Frontal cortex (tissue), 4 donors: ENCODE results near the gene C20orf144. TPM values are rescaled to one million over a fixed set of nuclear protein-coding genes. Genes with fewer than 3 reads are reported as not detected.
"Not testable (repeated sequence)": the region's sequence is repeated elsewhere in the genome, so short reads cannot be mapped to it uniquely, and the experiment has no call there.

Experiments
- DNase-seq, 2 donors: peaks; one replicate each; pipeline ENCODE4 v3.0.0; 2012; ENCODE audit warnings: low spot score in 2 of 2
- FAIRE-seq: peaks from 2 replicates; lab custom pipeline; 2012; peaks lifted over from hg19 to GRCh38; lab: Jason Lieb, UNC
- total RNA-seq: library from RNA; depleted of rRNA; stranded (reverse); fragments of >200 nt; gene quantifications from one replicate; pipeline ENCODE4 v1.2.3, GENCODE V29; 2014
- donor health status: control.
- donor health status: control.
- donor health status: control.

C20orf144 gene
- 0.41 TPM for total RNA-seq

DNA sequence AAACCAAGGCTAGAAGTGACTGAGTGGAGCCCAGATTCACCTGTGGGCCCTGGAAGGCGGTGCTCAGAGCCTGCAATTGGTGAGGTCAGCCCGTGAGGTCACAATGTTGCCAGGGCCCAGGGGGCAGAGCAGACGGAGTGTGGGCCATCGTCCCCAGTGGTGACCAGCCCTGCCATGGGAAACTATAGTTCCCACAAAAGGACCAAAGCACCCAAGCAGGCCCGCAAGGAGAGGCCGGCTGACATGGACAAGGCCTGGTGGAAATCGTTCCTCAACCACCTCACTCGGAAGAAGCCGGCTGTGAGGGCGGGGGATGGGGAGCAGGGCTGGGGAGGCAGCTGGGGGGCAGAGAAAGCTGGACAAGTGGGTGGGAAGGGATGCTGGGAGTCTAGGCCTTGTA is at the start of gene C20orf144:
C20orf144 (plus strand) TSS at position 156 of the 400 bp plus-strand sequence; CDS start at position 175, 19 bp downstream.
- FAIRE-seq: no peak

DNA sequence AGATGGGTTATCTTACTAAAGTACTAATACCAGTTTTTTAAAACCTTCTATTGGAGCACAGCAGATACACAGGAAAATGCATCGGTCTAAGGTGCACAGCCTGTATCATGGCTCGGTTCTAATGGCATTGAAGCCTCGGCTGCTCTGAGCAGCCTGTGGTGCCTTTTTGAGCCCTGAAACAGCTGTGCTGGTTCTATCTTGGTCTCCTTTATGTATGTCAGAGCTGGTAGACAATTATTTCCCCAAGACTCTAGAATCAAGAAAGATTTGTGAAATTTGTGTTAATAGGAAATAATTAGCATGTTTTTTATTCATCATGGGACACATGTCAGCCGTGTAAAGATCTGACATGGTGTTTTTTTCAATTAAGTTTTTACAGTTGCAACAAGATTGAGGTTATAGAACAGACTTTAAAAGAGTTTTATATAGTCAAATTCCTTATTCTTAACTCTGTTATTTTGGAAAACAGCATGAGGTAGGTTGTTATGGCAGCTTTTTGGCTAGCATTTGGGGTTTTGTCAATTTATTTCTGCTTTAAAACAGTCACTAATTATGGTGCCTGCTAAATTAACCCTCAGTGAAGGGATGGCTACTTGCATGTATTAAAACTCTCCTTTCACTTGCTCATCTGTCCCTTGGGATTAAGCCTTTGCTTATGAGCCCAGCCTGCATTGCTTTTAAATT is 40.3 kb upstream of the C20orf144 start:
- no peak for FAIRE-seq
- no peak for DNase-seq

More for the DNA sequence above, at the start of gene C20orf144:
- DNase-seq: no peak

DNA sequence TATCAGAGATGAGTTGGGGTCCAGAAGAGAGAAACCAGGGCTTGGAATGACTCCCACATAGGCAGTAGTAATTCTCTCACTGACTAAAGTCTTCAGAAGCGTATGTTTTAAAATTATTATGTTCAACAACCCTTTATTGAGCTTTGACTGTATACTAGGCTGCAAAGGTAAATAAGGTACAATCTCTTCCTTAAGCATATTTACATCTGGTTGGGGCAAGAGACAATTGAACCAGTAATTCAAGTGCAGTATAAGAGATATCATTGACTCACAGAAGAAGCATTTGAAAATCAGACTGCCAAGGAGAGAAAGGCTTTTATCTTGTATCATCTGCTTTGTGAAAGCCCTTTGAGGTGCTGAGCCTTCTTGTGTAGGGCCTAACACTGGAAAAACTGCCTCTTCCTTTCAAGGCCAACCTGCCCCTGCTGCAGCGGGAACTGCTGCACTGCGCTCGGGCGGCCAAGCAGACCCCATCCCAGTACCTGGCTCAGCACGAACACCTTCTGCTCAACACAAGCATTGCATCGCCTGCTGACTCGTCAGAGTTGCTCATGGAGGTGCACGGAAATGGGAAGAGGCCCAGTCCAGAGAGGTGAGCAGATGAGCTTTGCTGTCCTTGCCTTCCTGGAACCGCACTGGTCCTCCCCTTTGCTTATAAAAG is 39.3 kb upstream of the C20orf144 start:
- no peak for DNase-seq
- FAIRE-seq: no peak

DNA sequence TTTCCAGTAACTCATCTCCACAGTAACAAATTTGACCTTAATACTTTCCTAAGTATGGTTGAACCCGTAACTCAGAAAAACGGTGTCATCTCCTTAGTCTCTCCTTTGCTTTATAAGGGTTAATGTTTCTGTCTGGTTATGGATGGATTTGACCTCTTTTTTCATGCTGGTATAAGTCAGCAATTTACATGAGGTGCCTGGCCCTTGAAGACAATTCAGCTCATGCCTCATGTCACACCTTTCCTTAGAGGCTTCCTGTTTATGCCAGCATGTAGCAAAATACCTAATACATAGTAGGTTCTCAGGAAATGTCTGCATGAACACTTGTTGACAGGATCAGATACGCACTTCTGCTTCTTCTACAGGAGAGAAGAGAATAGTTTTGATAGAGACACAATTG is 37.7 kb upstream of the C20orf144 start:
- FAIRE-seq: no peak

DNA sequence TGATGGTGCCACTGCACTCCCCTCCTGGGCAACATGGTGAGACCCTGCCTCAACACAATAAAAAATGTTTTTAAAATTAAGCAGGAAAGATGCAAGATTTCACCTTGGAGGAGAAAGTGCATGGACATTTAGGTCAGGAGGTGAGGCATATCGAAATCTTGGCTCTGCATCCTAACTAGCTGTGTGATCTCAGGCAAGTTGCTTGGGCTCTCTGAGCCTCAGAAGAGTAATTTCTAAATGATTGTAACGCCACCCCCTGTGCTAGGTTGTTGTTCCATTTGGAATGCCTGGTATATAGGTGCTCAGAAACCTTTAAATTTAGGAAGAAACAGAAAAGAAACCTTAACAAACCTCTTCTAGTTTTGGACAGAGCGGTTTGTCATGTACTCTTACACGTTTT is 35.9 kb upstream of the C20orf144 start:
- DNase-seq (no peak), FAIRE-seq (no peak)

More for the DNA sequence above, 37.7 kb upstream of the C20orf144 start:
- no peak for DNase-seq

DNA sequence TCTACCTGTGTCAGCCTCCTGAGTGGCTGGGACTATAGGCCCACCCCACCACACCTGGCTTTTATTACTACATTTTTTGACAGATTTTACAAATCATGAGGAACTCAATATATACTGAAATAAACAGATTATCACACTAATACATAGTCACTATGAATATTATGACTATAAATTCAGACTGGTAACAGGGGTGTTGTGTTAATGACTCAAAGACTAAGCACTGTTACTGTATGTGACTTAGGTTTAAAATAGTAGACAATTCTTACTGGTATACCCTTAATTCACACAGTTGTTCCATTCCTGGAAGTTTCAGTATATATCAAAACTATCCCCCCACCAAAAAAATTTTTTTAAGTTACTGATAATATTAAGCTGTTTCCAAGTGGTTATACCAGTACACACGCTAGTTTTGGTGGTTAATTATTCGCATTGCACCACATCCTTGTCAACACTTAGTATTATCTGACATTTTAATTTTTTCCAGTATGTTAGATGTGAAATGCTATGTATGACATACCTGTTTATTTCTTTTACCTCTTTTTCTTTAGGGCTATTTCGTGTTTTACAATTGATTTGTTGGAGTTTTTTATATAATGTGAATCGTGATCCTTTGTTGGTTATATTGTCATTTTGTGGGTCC is 34.4 kb upstream of the C20orf144 start:
- FAIRE-seq (no peak), DNase-seq (no peak)

DNA sequence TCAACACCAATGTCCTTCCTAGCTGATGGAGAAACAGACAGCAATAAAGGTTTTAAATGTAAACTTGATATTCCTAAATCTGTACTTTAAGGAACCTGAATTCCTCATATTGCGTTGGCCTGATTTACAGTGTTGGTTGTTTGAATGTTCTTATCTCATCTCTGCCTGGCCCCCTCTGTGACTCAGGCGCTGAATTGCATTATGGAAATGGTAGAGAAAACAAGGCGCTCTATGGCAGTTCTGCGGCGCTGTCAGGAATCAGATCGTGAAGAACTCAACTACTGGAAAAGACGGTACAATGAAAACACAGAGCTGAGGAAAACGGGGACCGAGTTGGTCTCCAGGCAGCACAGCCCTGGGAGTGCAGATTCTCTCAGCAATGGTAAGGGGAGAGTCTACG is 32.6 kb upstream of the C20orf144 start:
- FAIRE-seq: no peak

DNA sequence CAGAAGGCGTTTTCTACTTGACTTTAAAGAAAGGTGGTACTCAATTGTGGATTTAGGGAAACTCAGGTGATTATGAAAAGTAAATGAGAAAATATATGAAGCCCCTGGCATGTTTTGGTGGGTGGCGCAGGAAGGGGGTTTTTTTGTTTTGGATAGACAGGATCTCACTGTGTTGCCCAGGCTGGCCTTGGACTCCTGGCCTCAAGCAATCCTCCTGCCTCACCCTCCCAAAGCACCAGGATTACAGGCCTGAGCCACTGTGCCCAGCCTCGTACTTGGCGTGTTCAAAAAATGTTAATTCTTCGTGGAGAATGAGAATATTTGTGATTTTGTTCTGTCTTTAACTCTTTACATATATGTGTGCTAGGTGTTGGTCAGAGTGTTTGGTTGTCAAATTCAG is 32.1 kb upstream of the C20orf144 start:
- FAIRE-seq: no peak

More for the DNA sequence above, 32.6 kb upstream of the C20orf144 start:
- no peak for DNase-seq

DNA sequence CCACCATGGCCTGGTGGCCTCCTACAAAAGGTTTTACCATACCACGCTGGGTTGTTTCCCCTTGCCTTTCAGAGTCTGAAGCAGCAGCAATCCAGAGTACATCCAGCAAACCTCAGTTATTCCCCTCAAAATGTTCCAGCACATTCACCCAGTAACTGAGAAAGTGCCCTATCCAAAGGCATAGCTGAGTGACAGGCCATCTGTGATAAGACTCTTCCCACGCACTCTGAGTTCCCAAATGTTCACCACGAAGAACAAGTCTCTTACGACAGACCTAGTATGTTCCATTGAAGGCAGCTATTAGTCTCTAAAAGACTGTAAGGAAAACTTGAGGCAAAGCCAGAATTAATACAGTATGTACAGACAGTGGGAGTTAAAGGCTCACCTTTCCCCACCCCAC is 31.6 kb upstream of the C20orf144 start:
- DNase-seq: no peak
- no peak for FAIRE-seq

More for the DNA sequence above, 32.1 kb upstream of the C20orf144 start:
- DNase-seq: no peak

DNA sequence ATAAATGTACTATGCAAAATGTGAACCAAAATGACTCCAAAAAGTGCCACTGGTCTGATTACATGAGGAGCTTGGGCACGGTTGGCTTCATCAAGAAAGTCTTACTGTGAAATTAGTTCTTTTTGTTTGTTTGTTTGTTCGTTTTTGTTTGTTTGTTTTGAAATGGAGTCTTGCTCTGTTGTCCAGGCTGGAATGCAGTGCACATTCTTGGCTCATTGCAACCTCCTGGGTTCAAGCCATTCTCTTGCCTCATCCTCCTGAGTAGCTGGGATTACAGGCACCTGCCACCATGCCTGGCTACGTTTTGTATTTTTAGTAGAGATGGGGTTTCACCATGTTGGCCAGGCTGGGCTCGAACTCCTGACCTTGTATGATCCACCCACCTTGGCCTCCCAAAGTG is 30.2 kb upstream of the C20orf144 start:
- not testable (repeated sequence) for FAIRE-seq, DNase-seq

DNA sequence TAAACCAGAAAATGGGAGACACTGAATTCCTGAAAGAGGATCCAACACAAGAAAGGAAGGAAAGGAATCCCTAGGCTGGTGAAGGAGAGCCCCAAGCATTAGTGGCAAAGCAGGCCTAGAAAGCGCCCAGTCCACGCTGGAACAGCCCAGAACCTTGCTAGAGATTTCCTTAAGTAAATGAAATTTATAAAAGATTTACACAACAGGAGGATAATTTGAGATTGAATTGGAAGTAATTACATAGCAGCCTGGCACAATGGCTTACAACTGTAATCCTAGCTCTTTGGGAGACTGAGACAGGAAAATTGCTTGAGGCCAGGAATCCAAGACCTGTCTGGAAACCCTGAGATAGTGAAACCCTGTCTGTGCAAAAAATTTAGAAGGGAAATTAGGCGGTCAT is 26.8 kb upstream of the C20orf144 start:
- DNase-seq (no peak), FAIRE-seq (no peak)

DNA sequence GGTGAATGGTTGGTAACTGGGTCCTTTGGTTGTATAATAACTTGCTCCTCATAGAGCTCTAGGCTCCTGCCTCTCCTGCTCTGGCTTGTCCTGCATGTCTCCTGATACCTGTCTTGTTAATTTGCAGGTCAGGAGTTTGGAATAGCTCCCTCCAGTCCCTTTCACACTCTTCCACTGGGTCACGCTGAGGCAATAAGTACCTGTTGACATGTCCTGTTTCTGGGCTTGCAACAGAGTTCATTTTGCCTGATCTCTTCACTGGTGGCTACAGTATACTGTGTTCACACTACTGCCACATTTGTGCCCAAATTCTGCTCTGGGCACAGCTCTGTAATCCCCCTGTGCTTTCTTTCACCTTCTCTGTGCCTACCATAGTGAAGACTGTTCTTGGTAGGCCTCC is 25.4 kb upstream of the C20orf144 start:
- FAIRE-seq (no peak), DNase-seq (no peak)

DNA sequence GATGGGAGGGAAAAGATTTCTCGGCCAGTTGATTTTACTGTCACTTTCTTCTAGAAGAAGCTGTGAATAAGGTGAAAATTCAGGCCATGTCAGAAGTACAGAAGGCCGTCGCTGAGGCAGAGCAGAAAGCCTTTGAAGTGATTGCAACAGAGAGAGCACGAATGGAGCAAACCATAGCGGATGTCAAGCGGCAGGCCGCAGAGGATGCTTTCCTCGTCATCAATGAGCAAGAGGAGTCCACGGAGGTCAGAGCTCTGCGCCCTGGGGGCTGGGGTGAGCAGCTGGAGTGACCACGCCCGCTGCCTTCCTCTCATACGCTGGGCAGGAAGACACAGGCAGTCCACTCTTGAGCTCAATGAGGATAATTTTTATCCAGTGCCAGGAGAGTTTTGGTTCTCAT is 21.8 kb upstream of the C20orf144 start:
- FAIRE-seq (no peak), DNase-seq (no peak)

DNA sequence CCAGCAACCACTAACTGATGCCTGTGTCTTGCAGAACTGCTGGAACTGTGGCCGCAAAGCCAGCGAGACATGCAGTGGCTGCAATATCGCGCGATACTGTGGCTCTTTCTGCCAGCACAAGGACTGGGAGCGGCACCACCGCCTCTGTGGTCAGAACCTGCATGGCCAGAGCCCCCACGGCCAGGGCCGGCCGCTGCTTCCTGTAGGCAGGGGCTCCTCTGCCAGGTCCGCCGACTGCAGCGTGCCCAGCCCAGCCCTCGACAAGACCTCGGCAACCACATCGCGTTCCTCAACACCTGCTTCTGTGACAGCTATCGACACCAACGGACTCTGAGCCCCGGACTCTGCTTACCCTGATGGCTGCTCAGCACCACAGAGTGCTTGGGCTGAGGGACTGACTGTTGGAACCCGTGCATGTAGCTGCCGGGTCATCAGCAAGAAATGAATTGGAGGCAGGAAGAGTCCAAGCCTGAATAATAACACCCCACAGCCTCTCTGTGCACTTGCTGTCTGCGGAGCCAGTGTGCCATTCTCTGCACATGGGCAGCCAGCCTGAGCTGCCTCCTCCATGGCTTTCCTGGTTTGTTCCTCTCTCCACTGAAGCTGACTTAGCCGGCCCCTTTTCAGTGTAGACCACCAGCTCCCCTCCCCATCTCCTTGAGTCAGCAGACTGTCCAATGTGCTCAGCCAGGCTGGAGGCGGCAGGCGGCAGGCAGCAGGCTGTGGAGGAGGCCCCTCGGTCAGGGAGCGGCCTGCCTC is 17.6 kb upstream of the C20orf144 start:
- FAIRE-seq (no peak), DNase-seq (no peak)

DNA sequence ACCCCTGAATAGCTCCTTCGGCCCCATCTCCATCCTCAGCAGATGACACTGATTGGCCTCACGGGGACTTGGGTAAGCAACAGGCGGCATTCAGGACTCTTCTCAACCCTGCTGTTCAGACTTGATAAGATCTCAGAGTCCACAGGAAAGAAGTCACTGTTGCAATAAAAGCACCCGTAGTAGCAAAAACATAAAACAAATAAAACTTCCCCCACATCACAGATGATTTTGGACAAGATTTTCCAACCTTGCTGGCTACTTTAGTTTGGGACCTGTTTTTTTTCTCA is 17.1 kb upstream of the C20orf144 start:
- FAIRE-seq (no peak), DNase-seq (no peak)

DNA sequence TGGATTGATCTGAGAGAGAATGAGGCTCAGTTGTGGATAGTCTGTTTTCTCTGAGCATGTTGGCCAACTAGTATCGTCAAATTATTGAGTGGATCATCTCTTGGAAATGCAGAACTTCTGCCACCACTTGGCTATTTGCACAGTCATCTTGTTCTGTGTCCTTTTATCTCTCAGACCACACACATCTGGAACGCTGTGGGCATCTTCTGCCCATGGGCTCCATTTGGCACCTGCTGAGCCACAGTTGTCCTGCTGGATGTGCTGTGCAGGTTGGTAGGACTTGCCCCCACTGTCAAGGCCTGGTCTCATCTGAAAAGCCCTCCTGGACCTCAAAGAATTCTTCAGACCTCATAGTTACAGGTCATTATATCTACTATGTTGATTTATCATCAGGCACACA is 16.7 kb upstream of the C20orf144 start:
- DNase-seq (no peak), FAIRE-seq (no peak)

DNA sequence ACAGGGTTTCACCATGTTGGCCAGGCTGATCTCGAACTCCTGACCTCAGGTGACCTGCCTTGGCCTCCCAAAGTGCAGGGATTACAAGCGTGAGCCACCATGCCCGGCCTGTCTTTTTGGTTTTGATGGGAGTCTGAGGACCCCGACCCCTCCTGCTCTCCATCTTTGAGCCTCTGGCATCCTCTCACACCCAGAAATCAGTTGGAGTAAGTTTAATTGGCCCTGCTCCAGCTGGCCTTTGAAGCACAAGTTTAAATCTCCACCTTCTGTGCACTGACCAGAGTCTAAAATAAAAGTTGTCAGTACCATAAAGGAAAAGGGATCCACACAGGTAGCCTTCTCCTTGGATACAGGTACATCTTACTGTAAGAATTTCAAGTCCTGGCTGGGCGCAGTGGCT is 15.9 kb upstream of the C20orf144 start:
- no peak for DNase-seq

DNA sequence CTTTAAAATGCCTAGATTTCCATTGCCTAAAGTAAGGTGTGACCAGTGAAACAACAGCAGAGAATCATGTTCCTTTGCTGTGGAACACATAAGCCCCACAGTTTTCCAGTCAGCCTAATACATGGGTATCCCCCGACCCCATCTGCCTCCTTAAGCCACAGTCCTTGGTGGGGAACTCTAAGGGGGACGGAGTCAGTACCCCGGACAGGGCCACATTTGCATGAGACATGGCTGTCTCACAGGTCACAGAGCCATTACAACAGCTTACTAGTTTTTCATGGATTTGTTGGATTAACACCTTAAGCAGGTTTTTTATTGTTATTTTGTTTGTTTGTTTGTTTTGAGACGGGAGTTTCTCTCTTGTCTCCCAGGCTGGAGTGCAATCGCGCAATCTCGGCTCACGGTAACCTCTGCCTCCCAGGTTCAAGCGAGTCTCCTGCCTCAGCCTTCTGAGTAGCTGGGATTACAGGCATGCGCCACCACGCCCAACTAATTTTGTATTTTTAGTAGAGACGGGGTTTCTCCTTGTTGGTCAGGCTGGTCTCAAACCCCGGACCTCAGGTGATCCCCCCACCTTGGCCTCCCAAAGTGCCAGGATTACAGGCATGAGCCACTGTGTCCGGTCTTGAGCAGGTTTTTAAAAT is 15.0 kb upstream of the C20orf144 start:
- peak in 1 of 2 donors; percentile 7 for DNase-seq
- not testable (repeated sequence) for FAIRE-seq

More for the DNA sequence above, 15.9 kb upstream of the C20orf144 start:
- no peak for FAIRE-seq

DNA sequence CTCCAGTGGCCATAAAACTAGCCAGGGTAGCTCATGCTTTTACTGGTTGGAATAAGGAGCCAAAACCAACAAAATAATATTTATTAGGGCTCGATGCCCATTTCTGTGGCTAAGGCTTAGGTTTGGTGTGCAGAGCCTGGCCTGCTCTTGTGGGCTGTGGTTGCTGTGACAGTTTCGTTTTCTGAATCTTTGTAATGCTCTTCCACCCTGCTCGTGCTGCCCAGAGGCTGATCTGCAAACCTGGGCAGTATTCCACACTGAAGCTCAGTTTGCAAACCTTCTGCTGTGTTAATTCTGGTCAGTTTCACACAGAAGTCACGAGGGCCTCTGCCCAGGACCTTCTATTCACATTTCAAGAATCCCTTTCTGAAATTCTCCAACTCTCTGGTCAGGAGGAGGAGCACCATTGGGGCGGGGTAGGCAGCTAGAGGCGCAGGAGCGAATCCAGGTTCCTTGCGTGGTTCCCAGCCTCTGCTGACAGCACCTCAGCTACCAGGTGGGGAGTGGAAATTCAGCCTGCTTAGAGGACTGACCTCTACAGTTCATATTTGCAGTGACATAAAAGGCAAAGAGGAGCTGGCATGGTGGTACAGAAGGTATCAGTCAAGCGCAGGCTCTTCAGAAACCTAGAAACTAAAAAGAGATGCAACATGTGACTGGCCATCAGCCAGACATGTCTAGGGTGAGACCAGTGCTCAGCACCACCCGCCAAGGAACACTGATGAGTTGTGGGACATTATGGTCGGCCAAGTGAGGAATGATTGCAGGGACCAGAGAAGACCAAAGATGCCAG is 14.3 kb upstream of the C20orf144 start:
- DNase-seq: peak in 1 of 2 donors; percentile 34
- no peak for FAIRE-seq
